HCT116 (cell line): ENCODE results near the gene MRPS5. TPM values are rescaled to one million over a fixed set of nuclear protein-coding genes. Genes with fewer than 3 reads are reported as not detected.

Experiments
- ATAC-seq: fragments of 200-7000 bp; cut with Tn5 transposase; 2 replicates; pipeline ENCODE4 v1.9.1; 2020; ENCODE audit warnings: mild to moderate bottlenecking, moderate library complexity
- BruUV-seq: library from RNA; stranded (reverse); fragments of 400-500 nt; replicated peaks from 2 replicates; lab custom pipeline; 2021; lab: Mats Ljungman, UMichigan
- CTCF ChIA-PET: fragments of 300-600 bp; sonication (Branson Sonifier 250); formaldehyde crosslinking; loops from one replicate; lab custom pipeline; 2021; ENCODE audit warnings: antibody characterized with exemption; lab: Charles Lee
- POLR2A ChIA-PET: fragments of 300-600, 350-600 bp; sonication (Branson Sonifier 250); formaldehyde crosslinking; loops from one replicate; lab custom pipeline; 2021; ENCODE audit warnings: antibody characterized with exemption; lab: Charles Lee
- RAD21 ChIA-PET, 2 experiments: fragments of 300-600 bp; sonication (Branson Sonifier 250); formaldehyde crosslinking; loops; one replicate each; lab custom pipeline; 2023; ENCODE audit warnings: low total read pairs in 2 of 2; ENCODE audit not compliant: uncharacterized antibody in 2 of 2, unreplicated experiment in 2 of 2, low non-redundant PET in 1 of 2; lab: Charles Lee
- DNase-seq: peaks from one replicate; pipeline ENCODE4 v3.0.0-alpha.2; 2010; ENCODE audit warnings: low read depth, low spot score
- H2AFZ ChIP-seq: fragments of 200-600 bp; shearing (Covaris generic), sonication (generic); 2 replicates; pipeline ENCODE4 v1.6.1; 2017; ENCODE audit warnings: low read depth, mixed run types, mixed read lengths, antibody characterized with exemption, low read length; ENCODE audit not compliant: poor library complexity, severe bottlenecking
- H3K27ac ChIP-seq: 2 replicates; pipeline ENCODE4 v1.5.1; 2012; ENCODE audit warnings: low read depth, low read length
- H3K27me3 ChIP-seq: fragments of 200-600 bp; sonication (generic); 2 replicates; pipeline ENCODE4 v1.6.1; 2016; ENCODE audit warnings: mixed run types, low read length, mixed read lengths; ENCODE audit not compliant: insufficient read depth
- H3K36me3 ChIP-seq, 2 experiments: fragments of 200-500 bp in 1 of 2; fragments of 200-600 bp in 1 of 2; sonication (Bioruptor generic) in 1 of 2; sonication (generic) in 1 of 2; 2 replicates each; pipeline versions ENCODE4 v1.5.1 to v1.6.1; 2014 to 2016; ENCODE audit warnings: low read length in 2 of 2, inconsistent platforms in 1 of 2, mixed read lengths in 1 of 2, mixed run types in 1 of 2; ENCODE audit not compliant: insufficient read depth in 2 of 2, control insufficient read depth in 1 of 2
- H3K4me1 ChIP-seq, 2 experiments: fragments of 200-600 bp in 1 of 2; sonication (generic) in 1 of 2; 2 replicates each; pipeline versions ENCODE4 v1.5.1 to v1.6.1; 2012 to 2017; ENCODE audit warnings: low read length in 2 of 2, inconsistent platforms in 1 of 2, mild to moderate bottlenecking in 1 of 2, mixed read lengths in 1 of 2, mixed run types in 1 of 2, moderate library complexity in 1 of 2; ENCODE audit not compliant: insufficient read depth in 2 of 2, control insufficient read depth in 1 of 2
- H3K4me2 ChIP-seq: fragments of 200-600 bp; sonication (generic); 2 replicates; pipeline ENCODE4 v1.6.1; 2017; ENCODE audit warnings: mixed run types, low read length, mixed read lengths
- H3K4me3 ChIP-seq, 2 experiments: fragments of 200-600 bp in 1 of 2; sonication (generic) in 1 of 2; replicated peaks in 1 of 2; 2 replicates each; pipeline ENCODE4 v1.5.1; 2011 to 2016; ENCODE audit warnings: low read length in 2 of 2, control low read depth in 1 of 2, low read depth in 1 of 2, mild to moderate bottlenecking in 1 of 2, mixed read lengths in 1 of 2, mixed run types in 1 of 2
- H3K79me2 ChIP-seq: fragments of 200-600 bp; sonication (generic); 2 replicates; pipeline ENCODE4 v1.6.1; 2017; ENCODE audit warnings: mild to moderate bottlenecking, mixed run types, low read length, moderate library complexity, mixed read lengths; ENCODE audit not compliant: insufficient read depth
- H3K9ac ChIP-seq: fragments of 200-600 bp; sonication (generic); 2 replicates; pipeline ENCODE4 v1.6.1; 2016; ENCODE audit warnings: low read length, mixed read lengths
- H3K9me2 ChIP-seq: fragments of 200-600 bp; sonication (generic), shearing (Covaris generic); 2 replicates; pipeline ENCODE4 v1.6.1; 2017; ENCODE audit warnings: mixed run types, mild to moderate bottlenecking, moderate library complexity; ENCODE audit not compliant: insufficient read depth
- H3K9me3 ChIP-seq, 2 experiments: fragments of 200-500 bp in 1 of 2; fragments of 200-600 bp in 1 of 2; sonication (Bioruptor generic) in 1 of 2; sonication (generic) in 1 of 2; 2 replicates each; pipeline ENCODE4 v1.6.1; 2014 to 2017; ENCODE audit warnings: low read length in 2 of 2, mixed read lengths in 2 of 2, inconsistent platforms in 1 of 2, low read depth in 1 of 2, mild to moderate bottlenecking in 1 of 2, mixed run types in 1 of 2, moderate library complexity in 1 of 2; ENCODE audit not compliant: control insufficient read depth in 1 of 2, insufficient read depth in 1 of 2
- H4K20me1 ChIP-seq: fragments of 200-600 bp; sonication (generic), shearing (Covaris generic); 2 replicates; pipeline ENCODE4 v1.6.1; 2017; ENCODE audit warnings: mixed run types, mild to moderate bottlenecking, moderate library complexity; ENCODE audit not compliant: insufficient read depth
- ATF3 ChIP-seq: IDR thresholded peaks from 2 replicates; pipeline ENCODE4 v1.6.1; 2012
- CBX3 ChIP-seq: IDR thresholded peaks from 2 replicates; pipeline ENCODE4 v1.6.1; 2012; ENCODE audit warnings: low read depth
- CEBPB ChIP-seq: IDR thresholded peaks from 2 replicates; pipeline ENCODE4 v1.6.1; 2012; ENCODE audit warnings: low read depth
- EGR1 ChIP-seq: IDR thresholded peaks from 2 replicates; pipeline ENCODE4 v1.6.1; 2012; ENCODE audit warnings: low read depth
- EZH2phosphoT487 ChIP-seq: fragments of 200-600 bp; IDR thresholded peaks from 2 replicates; pipeline ENCODE4 v1.6.1; 2018; ENCODE audit warnings: antibody characterized with exemption, borderline replicate concordance
- FOSL1 ChIP-seq: IDR thresholded peaks from 2 replicates; pipeline ENCODE4 v1.6.1; 2012; ENCODE audit warnings: low read depth
- JUND ChIP-seq: IDR thresholded peaks from 2 replicates; pipeline ENCODE4 v1.6.1; 2012
- MAX ChIP-seq: IDR thresholded peaks from 2 replicates; pipeline ENCODE4 v1.6.1; 2012
- POLR2A ChIP-seq: IDR thresholded peaks from 2 replicates; pipeline ENCODE4 v1.7.0; 2011; ENCODE audit warnings: borderline replicate concordance; ENCODE audit not compliant: insufficient read depth, insufficient read length; ENCODE audit errors: extremely low read depth
- RAD21 ChIP-seq: IDR thresholded peaks from 2 replicates; pipeline ENCODE4 v1.6.1; 2012; ENCODE audit warnings: low read depth, mild to moderate bottlenecking
- REST ChIP-seq: IDR thresholded peaks from 2 replicates; pipeline ENCODE4 v1.6.1; 2012; ENCODE audit warnings: low read depth
- SIN3A ChIP-seq: IDR thresholded peaks from 2 replicates; pipeline ENCODE4 v1.6.1; 2012; ENCODE audit warnings: low read depth
- SP1 ChIP-seq: IDR thresholded peaks from 2 replicates; pipeline ENCODE4 v1.6.1; 2012; ENCODE audit warnings: low read depth
- SRF ChIP-seq: IDR thresholded peaks from 2 replicates; pipeline ENCODE4 v1.6.1; 2012; ENCODE audit warnings: low read depth
- TCF7L2 ChIP-seq: IDR thresholded peaks from 2 replicates; pipeline ENCODE4 v1.7.0; 2011; ENCODE audit warnings: borderline replicate concordance, inconsistent platforms; ENCODE audit not compliant: insufficient read depth, insufficient read length; ENCODE audit errors: extremely low read depth
- YY1 ChIP-seq: IDR thresholded peaks from 2 replicates; pipeline ENCODE4 v1.6.1; 2011; ENCODE audit warnings: low read length, low read depth, moderate library complexity, mild to moderate bottlenecking; ENCODE audit not compliant: insufficient replicate concordance; ENCODE audit errors: extremely low read depth
- ZBTB33 ChIP-seq: IDR thresholded peaks from 2 replicates; pipeline ENCODE4 v1.6.1; 2011; ENCODE audit warnings: mild to moderate bottlenecking, low read length, moderate library complexity; ENCODE audit not compliant: insufficient replicate concordance; ENCODE audit errors: extremely low read depth
- ZNF274 ChIP-seq: fragments of 200-500 bp; sonication (Bioruptor generic); IDR thresholded peaks from 2 replicates; pipeline ENCODE4 v1.6.1; 2014; ENCODE audit warnings: mild to moderate bottlenecking, low read depth, low read length, inconsistent platforms
- intact Hi-C: fragments of 100-400 bp; cut with micrococcal nuclease; formaldehyde crosslinking; loops from 2 replicates; pipeline ENCODE4 v1.10.0; 2022
- total RNA-seq: library from RNA; stranded (reverse); gene quantifications from one replicate; pipeline ENCODE4 v1.2.1, GENCODE V29; 2021; ENCODE audit not compliant: unreplicated experiment

MRPS5 gene
- total RNA-seq, 1 experiment from 2014 or later: 70.6 TPM

GRCh38 chr2:95158441-95158840, 36.8 kb upstream of the MRPS5 start:
- Histone ChIP-seq H3K9me2 (no peaks in the 10 kb centered on the region), H3K4me2 (peak overlapping the region; percentile 72), H3K27me3 (no peaks in the 10 kb centered on the region), H3K79me2 (no peaks in the 10 kb centered on the region), H3K9ac (no peak overlapping the region), H3K27ac (no peak overlapping the region), H3K4me1 (peaks cover 0 to 8% of the 10 kb centered on the region in 2 experiments; a peak in 1 of 4 replicates), H3K36me3 (0 out of 4 replicates have a peak, but pooled peaks cover 0 to 5% of the 10 kb centered on the region in 2 experiments), H3K9me3 (peaks cover 0 to 4% of the 10 kb centered on the region in 2 experiments; a peak in 2 of 4 replicates), H2AFZ (no peak overlapping the region), H3K4me3 (peak overlapping the region in 1 of 2 experiments; percentile 53; a peak in 2 of 4 replicates), H4K20me1 (no peaks in the 10 kb centered on the region)
- intact Hi-C loops: no loop called here
- POLR2A ChIA-PET: no interaction called here
- BruUV-seq: no TSS peak
- RAD21 ChIA-PET: no interaction called here
- no peak for DNase-seq
- ATAC-seq: no peak
- no peak for TF ChIP-seq RAD21
- TF ChIP-seq EZH2phosphoT487: no peak
- no peak for TF ChIP-seq EGR1
- TF ChIP-seq YY1: no peak
- TF ChIP-seq JUND: no peak
- no peak for TF ChIP-seq CEBPB
- no peak for TF ChIP-seq TCF7L2
- TF ChIP-seq ATF3: no peak
- TF ChIP-seq MAX: no peak
- TF ChIP-seq ZBTB33: no peak
- TF ChIP-seq POLR2A: no peak
- TF ChIP-seq SP1: no peak
- TF ChIP-seq SRF: no peak
- TF ChIP-seq SIN3A: no peak
- TF ChIP-seq FOSL1: no peak
- TF ChIP-seq ZNF274: no peak
- TF ChIP-seq CBX3: no peak
- no peak for TF ChIP-seq REST
- CTCF ChIA-PET: no interaction called here
